T-helper 9 cell (primary cell): ENCODE results near the gene HCFC1R1.
"Not testable (repeated sequence)": the region's sequence is repeated elsewhere in the genome, so short reads cannot be mapped to it uniquely, and the experiment has no call there.

ENCODE experiments used
- DNase-seq: peaks from one replicate; pipeline ENCODE4 v3.0.0-alpha.2; 2020

HCFC1R1 gene

DNA sequence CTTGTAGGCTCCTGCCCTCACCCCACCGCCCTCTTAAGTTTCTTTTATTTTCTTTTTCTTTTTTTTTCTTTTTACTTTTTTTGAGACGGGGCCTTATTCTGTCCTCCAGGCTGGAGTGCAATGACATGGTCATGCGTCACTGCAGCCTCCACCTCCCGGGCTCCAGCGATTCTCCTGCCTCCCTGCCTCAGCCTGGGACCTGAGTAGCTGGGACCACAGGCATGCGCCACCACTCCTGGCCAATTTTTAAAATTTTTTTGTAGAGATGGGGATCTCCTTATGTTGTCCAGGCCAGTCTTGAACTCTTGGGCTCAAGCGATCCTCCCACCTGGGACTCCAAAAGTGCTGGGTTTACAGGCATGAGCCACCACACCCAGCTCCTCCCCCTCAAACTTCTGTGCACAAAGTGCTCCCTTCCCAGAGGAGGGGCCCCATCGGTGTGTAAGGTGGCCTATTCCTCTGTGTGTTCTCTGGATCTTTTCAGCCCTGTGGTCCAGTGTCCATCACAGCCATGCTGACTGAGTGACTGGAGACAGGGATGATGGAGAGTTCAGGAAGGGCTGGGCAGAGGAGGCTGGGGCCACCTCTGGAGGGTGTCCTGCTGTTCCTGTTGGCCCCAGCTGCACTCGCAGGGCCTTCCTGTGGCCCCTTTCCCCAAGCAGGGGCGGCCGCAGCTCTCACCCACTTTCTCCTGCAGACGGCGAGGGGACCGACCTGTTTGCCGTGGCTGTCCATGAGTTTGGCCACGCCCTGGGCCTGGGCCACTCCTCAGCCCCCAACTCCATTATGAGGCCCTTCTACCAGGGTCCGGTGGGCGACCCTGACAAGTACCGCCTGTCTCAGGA is 32.8 kb upstream of the HCFC1R1 start:
- DNase-seq, result no peak

DNA sequence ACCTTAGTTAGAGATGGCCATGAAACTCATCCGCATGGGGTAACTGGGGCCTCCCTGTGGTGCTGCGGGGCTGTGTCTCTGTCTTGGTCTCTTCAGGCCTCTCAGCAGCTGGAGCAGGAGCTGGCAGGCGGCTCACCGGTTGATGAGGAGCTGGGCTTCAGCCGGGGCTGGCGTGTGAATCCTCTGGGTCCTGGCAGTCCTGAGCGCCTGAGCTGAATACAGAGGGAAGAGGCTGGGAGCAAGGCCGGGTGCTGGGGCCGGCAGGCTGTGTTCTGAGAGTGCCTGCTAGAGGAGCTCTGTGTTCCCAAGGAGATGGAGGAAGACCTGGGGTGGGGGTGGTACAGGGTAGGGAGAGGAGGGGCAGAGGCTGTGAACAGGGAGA is 32.0 kb upstream of the HCFC1R1 start:
- DNase-seq, result not testable (repeated sequence)

DNA sequence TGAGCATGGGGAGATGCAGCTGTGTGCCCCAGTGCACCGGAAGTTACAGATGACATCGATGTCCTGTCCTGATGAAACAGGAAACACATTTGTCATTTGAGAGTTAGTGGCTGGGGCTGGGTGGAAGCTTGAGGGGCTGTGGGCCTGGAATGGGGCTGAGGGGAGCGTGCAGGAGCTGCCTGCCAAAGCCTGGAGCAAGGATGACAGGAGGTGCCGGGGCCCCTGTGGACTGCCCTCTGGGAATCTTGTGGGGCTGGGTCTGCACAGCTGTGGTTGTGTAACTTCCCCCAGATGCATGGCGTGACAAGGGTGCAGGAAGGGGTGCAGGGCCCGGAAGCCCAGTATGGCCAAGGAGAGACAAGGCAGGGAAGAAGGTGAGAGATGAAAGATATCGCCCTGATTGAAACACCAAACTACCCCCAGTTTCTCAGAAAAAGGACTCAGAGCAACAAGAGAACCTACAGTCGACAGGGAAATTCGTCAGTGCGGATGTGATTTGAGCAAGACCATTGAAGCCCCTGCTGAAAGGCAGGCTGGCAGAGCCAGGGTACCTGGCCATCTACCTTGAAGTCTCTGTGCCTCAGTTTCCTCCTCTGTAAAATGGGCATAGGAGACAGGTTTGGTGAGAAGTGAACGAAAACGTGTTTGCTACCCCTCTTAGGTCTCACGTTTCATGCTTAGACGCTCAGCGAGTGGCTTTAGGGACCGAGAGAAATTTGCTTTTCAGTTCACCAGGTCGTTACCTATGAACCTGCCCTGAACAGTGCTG is 31.4 kb upstream of the HCFC1R1 start:
- DNase-seq, result no peak

DNA sequence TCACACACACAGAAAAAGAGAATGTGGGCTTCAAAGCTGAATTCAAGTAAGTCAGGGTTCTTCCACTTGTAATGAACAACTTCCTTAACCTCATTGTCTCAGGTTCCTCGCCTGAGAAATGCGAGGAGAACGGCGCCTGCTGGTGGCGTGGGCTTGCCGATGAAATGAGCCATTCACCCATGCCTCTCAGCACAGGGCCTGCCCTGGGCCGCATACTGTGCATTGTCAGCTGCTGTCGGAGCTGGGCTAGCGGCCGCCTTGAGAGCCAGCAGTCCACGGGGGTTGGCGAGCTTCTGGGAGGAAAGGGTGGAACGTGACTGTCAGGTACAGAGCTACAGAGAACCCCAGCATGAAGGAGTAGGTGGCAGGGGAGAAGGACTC is 29.6 kb upstream of the HCFC1R1 start:
- not testable (repeated sequence) for DNase-seq

DNA sequence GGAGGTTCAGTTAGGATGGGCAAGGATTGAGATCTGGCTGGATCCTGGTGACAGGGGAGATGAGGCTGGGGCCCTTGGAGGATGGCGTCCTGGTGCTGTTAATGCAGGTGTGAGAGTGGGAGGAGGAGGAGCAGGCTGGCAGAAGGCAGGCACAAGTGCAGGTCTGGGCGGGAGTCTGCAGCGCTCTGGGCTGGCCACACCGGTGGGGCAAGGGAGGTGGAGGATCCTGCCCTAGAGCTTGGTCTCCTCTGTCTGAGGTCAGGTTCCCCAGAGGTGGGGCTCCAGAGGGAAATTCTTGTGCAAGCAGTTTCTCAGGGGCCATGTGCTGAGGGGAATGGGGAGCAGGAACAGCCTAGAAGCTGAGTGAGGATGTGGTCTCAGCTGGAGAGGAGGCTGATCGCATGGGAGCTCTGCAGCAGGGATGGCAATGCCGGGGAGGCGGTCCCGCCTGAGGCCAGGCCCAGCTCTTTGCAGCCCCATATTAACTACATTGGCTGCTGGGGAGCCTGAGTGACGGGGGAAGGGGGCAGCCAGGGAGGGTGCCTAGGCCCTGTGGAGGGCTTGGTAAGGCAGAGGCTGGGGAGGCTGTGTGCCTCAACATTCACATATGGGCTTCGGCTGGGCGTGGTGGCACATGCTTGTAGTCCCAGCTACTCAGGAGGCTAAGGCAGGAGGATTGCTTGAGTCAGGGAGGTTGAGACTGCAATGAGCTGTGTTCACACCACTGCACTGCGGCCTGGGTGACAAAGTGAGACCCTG is 29.0 kb upstream of the HCFC1R1 start:
- DNase-seq, result not testable (repeated sequence)

DNA sequence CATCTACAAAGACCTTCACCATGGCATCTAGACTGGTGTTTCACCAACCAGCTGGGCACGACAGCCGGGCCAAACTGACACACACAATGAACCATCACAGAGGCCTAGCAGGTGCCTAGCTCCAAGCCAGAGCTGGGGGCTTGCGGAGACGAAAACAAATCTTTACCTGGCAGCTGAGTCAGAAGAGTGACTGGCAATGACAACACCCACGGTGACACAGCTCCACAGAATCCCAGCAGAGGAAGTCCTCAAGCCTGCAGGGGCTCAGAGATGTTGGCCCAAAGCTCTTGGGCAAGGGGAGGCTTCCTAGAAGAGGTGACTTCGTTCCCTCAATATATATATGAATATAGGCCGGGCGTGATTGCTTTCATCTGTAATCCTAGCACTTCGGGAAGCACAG is 27.8 kb upstream of the HCFC1R1 start:
- no peak for DNase-seq

DNA sequence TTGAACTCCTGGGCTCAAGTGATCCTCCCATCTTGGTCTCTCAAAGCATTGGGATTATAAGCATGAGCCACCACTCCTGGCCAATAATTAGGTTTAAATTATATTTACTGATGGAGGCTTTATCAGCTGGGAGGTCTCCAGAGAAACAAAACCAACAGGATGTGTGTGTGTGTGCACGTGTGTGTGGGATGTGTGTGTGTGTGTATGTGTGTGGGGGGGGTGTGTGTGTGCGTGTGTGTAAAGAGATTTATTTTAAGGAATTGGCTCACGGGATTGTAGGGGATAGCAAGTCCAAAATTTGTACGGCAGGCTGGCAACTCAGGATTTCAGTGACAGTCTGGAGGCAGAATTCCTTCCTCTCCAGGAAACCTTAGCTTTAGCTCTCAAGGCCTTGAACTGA is 27.3 kb upstream of the HCFC1R1 start:
- no peak for DNase-seq

DNA sequence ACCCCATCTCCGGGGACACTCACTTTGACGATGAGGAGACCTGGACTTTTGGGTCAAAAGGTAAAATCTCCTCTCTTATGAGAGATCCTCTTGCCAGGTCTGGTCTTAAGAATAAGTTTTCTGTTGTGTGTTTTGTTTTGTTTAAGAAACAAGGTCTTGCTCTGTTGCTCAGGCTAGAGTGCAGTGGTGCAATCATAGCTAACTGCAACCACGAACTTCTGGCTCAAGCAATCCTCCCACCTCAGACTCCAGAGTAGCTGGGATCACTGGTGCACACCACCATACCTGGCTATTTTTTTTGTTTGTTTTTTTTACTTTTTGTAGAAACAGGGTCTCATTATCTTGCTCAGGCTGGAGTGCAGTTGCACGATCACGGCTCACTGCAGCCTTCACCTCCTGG is 26.7 kb upstream of the HCFC1R1 start:
- no peak for DNase-seq

DNA sequence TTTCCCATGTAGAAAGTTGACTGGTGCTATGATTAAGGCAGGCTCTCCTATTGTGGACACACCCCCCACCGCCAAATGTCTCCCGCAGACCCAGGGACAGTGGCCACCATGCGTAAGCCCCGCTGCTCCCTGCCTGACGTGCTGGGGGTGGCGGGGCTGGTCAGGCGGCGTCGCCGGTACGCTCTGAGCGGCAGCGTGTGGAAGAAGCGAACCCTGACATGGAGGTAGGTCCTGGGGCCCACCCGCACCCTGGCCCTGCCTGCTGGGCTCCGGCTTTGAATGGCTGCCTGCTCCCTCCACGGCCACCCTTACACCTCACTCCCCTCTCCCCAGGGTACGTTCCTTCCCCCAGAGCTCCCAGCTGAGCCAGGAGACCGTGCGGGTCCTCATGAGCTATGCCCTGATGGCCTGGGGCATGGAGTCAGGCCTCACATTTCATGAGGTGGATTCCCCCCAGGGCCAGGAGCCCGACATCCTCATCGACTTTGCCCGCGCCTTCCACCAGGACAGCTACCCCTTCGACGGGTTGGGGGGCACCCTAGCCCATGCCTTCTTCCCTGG is 26.3 kb upstream of the HCFC1R1 start:
- DNase-seq, result no peak

DNA sequence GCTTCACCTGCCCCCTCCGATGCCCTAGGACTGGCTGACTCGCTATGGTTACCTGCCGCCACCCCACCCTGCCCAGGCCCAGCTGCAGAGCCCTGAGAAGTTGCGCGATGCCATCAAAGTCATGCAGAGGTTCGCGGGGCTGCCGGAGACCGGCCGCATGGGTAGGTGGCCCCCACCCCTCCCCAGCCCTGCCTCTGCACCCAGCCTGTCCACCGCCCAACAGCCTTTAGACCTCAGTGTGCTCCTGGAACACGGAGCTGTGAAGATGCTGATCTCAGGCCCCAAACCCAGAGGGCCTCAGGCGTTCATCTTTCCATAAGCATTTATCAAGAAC is 23.6 kb upstream of the HCFC1R1 start:
- no peak for DNase-seq

DNA sequence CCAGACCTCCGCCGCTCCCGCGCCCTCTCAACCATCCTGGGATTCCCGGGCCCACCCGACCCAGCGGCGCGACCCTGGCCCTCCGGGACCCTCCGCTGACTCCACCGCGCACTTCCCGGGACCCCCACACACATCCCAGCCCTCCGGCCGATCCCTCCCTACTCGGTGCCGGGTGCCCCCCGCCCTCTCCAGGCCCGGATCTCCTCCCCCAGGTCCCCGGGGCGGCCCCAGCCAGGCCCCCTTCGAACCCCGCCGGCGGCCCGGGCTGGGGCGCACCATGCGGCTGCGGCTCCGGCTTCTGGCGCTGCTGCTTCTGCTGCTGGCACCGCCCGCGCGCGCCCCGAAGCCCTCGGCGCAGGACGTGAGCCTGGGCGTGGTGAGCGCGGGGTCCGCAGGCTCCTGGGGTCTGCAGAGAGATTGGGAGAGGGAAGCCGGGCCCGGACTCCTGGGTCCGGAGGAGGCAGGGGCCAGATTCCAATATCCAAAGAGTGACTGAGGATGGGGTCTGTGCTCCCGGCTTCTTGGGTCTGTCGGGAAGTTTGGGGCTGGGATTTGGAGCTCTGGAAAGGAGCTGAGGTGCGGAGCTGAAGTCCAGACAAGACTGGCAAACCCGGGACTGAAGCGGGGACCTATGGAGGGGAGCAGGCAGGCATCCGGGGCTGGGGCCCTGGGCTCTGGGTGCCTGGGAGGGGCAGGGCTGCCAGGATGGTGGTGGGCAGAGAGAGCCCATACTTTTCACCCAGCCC is 23.1 kb upstream of the HCFC1R1 start:
- DNase-seq, result no peak

DNA sequence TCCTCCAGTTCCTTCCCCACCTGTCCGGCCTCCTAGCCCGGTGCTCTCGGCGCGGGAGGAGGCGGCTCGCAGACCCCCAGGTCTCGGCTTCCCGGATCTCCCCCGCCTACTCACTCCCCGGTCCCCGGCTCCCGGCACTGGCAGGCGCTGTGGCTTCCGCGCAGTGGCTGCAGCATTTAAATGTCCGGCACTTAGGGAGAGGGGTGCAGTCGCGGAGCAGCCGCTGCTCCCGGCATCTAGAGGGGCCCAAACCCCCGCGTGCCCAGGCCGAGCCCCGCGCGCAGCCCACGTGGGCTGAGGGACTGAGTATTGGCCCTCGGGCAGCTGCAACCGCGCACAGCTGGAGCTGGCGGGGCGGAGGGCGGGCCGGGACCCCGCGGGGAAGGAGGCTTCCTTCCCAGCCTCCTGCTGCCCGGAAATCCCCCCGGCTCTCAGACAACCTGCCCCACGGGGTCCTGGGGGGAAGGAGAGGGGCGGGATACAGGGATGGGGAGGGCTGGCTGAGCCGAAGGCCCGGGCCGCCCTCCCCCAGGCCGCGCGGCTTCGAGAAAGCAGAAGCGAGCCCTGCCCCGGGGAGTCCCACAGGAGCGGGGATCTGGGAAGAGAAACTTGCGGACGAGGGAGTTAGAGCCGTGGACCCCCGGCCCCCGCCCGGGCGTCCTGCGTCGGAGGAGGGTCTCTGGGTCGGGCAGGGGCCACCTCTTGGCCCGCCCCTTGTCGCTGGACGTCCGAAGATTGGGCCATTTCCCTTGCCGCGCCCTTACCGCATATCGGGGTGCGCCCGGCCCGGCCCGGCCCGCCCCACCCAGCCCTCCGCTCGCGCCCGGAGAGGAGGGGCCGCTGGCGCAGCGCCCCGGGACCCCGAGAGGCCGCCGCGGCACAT is 22.3 kb upstream of the HCFC1R1 start, which contains the start of gene MMP25:
MMP25 (plus strand) TSS at position 804 of the 883 bp plus-strand sequence. CDS start 357 bp downstream, outside the sequence.
- no peak for DNase-seq

DNA sequence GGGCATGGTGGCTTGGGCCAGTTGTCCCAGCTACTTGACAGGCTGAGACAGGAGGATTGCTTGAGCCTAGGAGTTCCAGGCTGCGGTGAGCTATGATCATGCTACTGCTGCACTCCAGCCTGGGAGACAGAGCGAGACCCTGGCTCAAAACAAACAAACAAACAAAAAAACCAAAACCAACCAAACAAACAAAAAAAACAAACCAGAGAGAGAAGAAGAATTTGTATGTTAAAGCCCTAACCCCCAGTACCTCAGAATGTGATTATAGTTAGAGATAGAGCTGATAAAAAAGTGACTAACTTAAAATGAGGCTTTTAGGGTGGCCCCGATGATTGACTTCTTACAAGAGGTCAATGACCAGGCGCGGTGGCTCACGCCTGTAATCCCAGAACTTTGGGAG is 21.0 kb upstream of the HCFC1R1 start:
- DNase-seq, result no peak

DNA sequence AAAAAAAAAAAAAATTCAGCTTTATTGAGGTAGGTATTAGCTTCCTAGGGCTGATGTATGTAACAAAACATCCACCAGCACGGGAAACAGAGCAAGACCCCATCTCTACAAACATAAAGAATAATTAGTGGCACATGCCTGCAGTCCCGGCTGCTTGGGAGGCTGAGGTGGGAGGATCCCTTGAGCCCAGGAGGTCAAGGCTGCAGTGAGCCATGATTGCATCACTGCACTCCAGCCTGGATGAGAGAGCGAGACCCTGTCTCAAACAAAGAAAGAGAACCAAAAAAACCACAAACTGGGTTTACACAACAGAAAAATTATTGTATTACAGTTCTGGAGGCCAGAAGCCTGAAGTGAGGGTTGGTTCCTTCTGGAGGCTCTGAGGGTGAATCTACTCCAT is 18.6 kb upstream of the HCFC1R1 start:
- no peak for DNase-seq

DNA sequence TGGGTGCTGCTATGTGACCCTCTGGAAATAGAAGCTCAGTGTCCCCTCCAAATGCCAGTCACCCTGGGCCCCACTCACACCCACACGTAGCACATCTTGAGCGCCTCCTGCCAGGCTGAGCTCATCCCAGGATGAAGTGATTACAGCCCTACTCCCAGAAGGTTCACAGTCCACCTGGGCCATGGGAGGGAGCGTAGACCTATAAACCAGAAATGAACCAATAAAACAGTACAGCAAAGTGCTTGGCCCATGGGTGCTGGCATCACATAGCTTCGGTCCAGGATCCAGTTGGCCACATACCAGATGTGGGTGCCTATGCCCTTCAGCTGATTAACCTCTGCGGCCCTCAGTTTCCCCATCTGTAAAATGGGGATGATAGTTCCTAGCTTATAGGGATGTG is 15.2 kb upstream of the HCFC1R1 start:
- no peak for DNase-seq

DNA sequence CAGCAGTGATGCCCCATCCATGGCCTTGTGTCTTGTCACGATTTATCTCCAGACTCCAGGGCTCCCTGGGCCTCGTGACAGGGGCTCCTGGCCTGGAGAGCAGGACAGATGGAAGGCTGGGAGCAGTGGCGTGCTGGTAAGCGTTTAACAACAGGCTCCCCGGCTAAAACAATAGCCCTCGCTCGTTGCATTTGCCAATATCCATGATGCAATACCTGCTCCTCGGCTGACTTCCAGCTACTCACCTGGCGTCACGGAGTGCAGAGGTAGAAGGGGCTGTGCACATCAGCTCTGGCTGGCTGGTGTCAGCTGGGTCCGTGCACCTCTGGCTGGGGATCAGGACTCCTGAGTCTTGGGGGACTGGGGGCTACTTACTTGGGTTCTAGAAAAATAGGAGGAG is 14.5 kb upstream of the HCFC1R1 start:
- DNase-seq, result no peak

DNA sequence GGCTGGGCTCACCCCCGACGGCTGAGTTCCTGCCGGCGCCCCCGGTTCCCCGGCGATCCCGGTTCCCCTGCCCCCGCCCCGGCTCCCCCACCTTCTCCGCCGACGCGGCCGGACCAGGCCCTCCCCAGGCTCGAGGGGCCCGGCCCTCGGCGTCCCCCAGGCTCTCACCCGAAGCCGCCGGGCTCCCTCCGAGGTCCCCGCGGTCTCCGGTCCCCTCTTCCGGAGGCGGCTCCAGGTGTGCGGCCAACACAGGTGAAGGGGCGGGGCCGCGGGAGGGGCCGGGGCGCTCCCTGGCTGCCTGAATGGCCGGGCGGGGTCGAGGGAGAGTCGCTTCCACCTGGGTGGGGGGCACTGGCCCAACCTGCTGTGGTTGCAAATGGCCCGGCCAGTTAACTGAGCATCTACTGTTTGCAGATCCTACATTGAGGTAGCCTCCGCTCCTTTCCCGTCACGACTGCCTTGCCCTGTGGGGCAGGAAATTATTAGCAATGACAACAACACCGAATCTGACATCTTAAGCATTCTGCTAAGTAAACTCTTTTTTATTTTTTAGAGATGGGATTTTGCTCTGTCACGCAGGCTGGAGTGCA is 13.1 kb upstream of the HCFC1R1 start, which contains the start of gene BICDL2:
BICDL2 (minus strand) TSS at position 219 of the 590 bp plus-strand sequence. CDS start 1,448 bp downstream, outside the sequence.
- no peak for DNase-seq

DNA sequence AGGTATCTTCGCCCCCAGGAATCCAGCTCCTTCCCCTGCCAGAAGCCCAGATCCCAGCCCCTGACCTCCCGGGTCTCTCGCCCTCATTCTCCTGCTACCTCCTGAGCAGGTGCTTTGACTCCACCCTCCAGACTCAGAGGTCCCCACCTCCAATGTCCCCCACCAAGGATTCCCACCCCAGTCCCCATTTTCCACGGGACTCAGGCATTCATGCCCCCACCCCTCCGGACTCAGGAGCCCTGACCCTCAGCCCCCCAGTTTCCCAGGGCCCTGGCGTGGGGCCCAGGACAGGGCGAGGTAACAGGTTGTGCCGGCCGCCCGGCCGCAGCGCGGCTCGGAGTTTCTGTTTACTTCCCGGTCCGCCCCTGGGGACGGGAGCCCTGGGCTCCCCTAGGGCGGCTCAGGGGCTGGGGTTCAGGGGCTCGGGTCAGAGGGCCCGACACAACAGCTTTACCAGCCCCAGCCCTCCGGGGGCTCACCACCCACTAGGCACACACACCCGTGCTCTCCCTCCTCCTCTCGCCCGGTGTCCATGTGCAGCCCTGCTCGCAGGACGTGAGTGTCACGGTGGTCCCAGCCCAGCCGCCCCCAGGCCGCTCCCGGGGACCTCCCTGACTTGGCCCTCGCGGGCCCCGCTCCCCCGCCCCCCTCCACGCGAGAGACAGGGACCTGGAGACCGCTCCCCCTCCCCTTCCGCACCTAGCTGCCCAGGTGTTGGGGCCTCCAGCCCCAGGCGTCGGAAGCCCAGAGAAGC is 12.4 kb upstream of the HCFC1R1 start:
- no peak for DNase-seq

DNA sequence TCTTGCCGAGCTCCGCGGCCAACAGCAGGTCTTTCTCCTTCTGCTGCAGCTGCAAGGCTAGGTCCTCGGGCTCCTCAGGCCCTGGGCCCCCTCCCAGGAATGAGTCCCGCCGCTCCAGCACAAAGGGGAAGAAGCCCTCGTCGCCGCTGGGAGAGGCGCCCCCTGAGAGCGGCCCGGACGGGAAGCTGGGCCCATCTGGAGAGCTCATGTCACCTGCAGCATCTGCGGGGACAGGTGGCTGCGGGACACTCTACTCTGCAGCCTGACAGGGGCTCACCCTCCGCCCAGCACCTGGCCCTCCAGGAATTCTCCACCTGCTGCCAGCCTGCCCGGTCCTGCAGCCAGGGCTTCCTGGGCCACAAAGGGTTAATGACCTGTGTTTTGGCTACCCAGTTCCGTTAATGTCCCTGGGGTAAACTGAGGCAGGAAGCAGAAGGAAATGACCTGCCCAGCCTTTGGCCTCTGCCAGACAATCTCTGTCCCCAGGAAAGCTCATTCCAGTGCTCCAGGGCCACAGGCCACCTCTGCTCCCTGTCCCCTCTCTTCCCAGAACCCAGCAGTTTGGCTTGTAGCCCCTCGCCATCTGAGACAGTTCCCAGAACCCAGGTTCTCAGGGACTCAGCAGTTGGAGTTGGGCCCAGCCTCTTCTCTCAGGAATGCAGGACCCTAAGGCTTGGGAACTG is 11.7 kb upstream of the HCFC1R1 start:
- DNase-seq, result no peak
